ENCODE results near the gene OXLD1. TPM values are rescaled to one million over a fixed set of nuclear protein-coding genes. Genes with fewer than 3 reads are reported as not detected.

OXLD1 gene
- total and polyA plus RNA-seq, 2 donors (not counting 1 experiment from before 2014, with no cell fraction given): 39.5 to 102 TPM

DNA sequence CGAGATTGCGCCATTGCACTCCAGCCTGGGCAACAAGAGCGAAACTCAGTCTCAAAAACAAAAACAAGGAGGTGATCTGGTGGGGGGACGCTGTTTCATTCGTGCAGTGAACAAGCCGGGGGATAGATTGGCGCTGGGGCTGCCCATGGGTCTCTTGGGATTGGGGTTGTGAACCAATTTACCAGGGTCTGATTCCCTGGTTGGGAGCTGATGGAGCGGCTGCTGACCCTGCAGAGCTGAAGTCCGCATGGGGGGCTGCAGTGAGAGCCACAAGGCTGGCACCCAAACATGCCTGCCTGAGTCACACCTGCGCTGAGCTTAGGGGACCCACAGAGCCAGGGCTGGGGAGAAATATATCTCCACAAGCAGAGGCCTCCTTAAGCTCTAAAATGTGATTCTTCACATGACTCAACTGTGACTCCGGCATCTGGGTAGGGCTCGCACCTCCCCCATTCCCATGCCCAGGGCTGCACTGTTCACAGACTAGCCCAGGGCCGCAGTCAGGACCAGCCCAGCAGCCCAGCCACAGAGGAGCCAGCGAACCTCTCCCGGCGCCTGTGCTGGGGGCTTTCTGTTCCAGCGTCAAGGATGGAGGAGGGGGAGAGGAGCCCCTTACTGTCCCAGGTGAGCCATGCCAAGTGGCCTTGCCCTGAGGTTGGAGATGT, 24.4 kb downstream of the OXLD1 start:
- DNase-seq (no peak), ATAC-seq (ENCODE audit: low read depth) (no peak)
- Histone ChIP-seq H3K27me3 (replicated peaks in 1 of 4; ENCODE audit: control extremely low read depth in 1 of 4, control insufficient read depth in 3 of 4, insufficient read depth in 4 of 4, low read length in 3 of 4) (no peaks in the 10 kb centered on the region), H3K4me3 (ENCODE audit: control extremely low read depth in 1 of 5, extremely low read depth in 1 of 5, insufficient read depth in 1 of 5, low read depth in 2 of 5, low read length in 4 of 5) (no peak overlapping the region), H3K36me3 (replicated peaks in 1 of 2; ENCODE audit: control extremely low read depth in 1 of 2, control insufficient read depth in 1 of 2, extremely low read depth in 1 of 2, insufficient read depth in 2 of 2, low read length in 1 of 2) (no peaks in the 10 kb centered on the region), H3K27ac (ENCODE audit: low read length in 2 of 2) (no peak overlapping the region), H3K79me2 (ENCODE audit: control insufficient read depth, insufficient read depth, low read length) (no peaks in the 10 kb centered on the region), H3K9ac (ENCODE audit: low read length) (no peak overlapping the region), H4K20me1 (ENCODE audit: control insufficient read depth, insufficient read depth, low read length, poor library complexity, severe bottlenecking) (no peaks in the 10 kb centered on the region), H3K4me1 (ENCODE audit: control insufficient read depth in 2 of 2, insufficient read depth in 2 of 2, low read length in 2 of 2) (peaks cover 0 to 5% of the 10 kb centered on the region in 2 donors), H2AFZ (ENCODE audit: insufficient read depth, low read depth, low read length, poor library complexity, severe bottlenecking) (no peak overlapping the region), H3K9me3 (ENCODE audit: control extremely low read depth in 1 of 3, control insufficient read depth in 2 of 3, insufficient read depth in 1 of 3, low read length in 2 of 3) (no peaks in the 10 kb centered on the region), H3K4me2 (replicated peaks; ENCODE audit: low read depth, low read length, poor library complexity, severe bottlenecking) (no peak overlapping the region)
- TF ChIP-seq EZH2 (IDR thresholded peaks at IDR 0.05; ENCODE audit: borderline replicate concordance, insufficient read depth, low read depth, low read length, poor library complexity, severe bottlenecking) (no peak), CTCF (IDR thresholded peaks at IDR 0.05) (no peak)
- ChIA-PET CTCF (no interaction called here), POLR2A (no interaction called here)
- H3K9me3 Mint-ChIP-seq (ENCODE audit: insufficient read depth): no peaks in the 10 kb centered on the region
- H3K27ac Mint-ChIP-seq: no peak overlapping the region
- 96% methylated on average over 15 of the region's 17 CpGs for WGBS (ENCODE audit: insufficient coverage)
- peaks cover 3% of the 10 kb centered on the region for H3K4me1 Mint-ChIP-seq
- intact Hi-C loops (cut with micrococcal nuclease): no loop called here
- H3K4me3 Mint-ChIP-seq: no peak overlapping the region
- H3K27me3 Mint-ChIP-seq: no peaks in the 10 kb centered on the region

DNA sequence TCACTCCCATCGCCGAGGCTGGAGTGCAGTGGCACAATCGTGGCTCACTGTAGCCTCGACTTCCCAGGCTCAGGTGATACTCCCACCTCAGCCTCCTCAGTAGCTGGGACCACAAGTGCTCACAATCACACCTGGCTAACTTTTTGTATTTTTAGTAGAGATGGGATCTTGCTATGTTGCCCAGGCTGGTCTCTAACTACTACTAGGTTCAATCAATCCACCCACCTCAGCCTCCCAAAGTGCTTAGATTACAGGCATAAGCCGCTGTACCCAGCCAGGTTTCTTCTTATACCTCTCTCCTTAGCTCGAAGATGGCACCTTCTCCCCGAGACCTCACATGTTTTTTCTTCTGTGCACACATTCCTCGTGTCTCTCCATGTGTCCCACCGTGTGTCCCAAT, 26.4 kb downstream of the OXLD1 start:
- peaks cover 15% of the 10 kb centered on the region for H3K4me1 Mint-ChIP-seq
- H3K9me3 ChIP-seq (ENCODE audit: control extremely low read depth in 1 of 3, control insufficient read depth in 2 of 3, insufficient read depth in 1 of 3, low read length in 2 of 3): no peaks in the 10 kb centered on the region
- H3K4me3 ChIP-seq (ENCODE audit: control extremely low read depth in 1 of 5, extremely low read depth in 1 of 5, insufficient read depth in 1 of 5, low read depth in 2 of 5, low read length in 4 of 5): no peak overlapping the region
- ChIA-PET POLR2A (no interaction called here), CTCF (interaction anchor here (0.7 kb wide), 1 partner anchor 315 kb away, joined by 3 read pairs; no protein-coding TSS in a partner anchor)
- ATAC-seq (ENCODE audit: low read depth) (no peak), DNase-seq (no peak)
- no peaks in the 10 kb centered on the region for H3K27me3 ChIP-seq (replicated peaks in 1 of 4; ENCODE audit: control extremely low read depth in 1 of 4, control insufficient read depth in 3 of 4, insufficient read depth in 4 of 4, low read length in 3 of 4)
- H3K4me2 ChIP-seq (replicated peaks; ENCODE audit: low read depth, low read length, poor library complexity, severe bottlenecking): no peak overlapping the region
- WGBS (ENCODE audit: insufficient coverage): 94% methylated on average over 2 of the region's 9 CpGs
- no peak overlapping the region for H2AFZ ChIP-seq (ENCODE audit: insufficient read depth, low read depth, low read length, poor library complexity, severe bottlenecking)
- no peak overlapping the region for H3K4me3 Mint-ChIP-seq
- no peak overlapping the region for H3K27ac ChIP-seq (ENCODE audit: low read length in 2 of 2)
- H3K9me3 Mint-ChIP-seq (ENCODE audit: insufficient read depth): no peaks in the 10 kb centered on the region
- H3K36me3 ChIP-seq (replicated peaks in 1 of 2; ENCODE audit: control extremely low read depth in 1 of 2, control insufficient read depth in 1 of 2, extremely low read depth in 1 of 2, insufficient read depth in 2 of 2, low read length in 1 of 2): no peaks in the 10 kb centered on the region
- H3K27ac Mint-ChIP-seq: no peak overlapping the region
- peaks cover 14% of the 10 kb centered on the region for H4K20me1 ChIP-seq (ENCODE audit: control insufficient read depth, insufficient read depth, low read length, poor library complexity, severe bottlenecking)
- peaks cover 17% of the 10 kb centered on the region for H3K79me2 ChIP-seq (ENCODE audit: control insufficient read depth, insufficient read depth, low read length)
- TF ChIP-seq EZH2 (IDR thresholded peaks at IDR 0.05; ENCODE audit: borderline replicate concordance, insufficient read depth, low read depth, low read length, poor library complexity, severe bottlenecking) (no peak), CTCF (IDR thresholded peaks at IDR 0.05) (no peak)
- H3K9ac ChIP-seq (ENCODE audit: low read length): no peak overlapping the region
- H3K27me3 Mint-ChIP-seq: no peaks in the 10 kb centered on the region
- intact Hi-C loops (cut with micrococcal nuclease): no loop called here
- peaks cover 11 to 20% of the 10 kb centered on the region in 2 donors for H3K4me1 ChIP-seq (ENCODE audit: control insufficient read depth in 2 of 2, insufficient read depth in 2 of 2, low read length in 2 of 2)

Data from B cell (primary cell).